Epithelial cell of prostate (primary cell): ENCODE data around the gene TSPAN12.
A peak's percentile ranks its signal among the peaks of the same experiment; 100 is the strongest.
"Not testable (repeated sequence)": the region's sequence is repeated elsewhere in the genome, so short reads cannot be mapped to it uniquely, and the experiment has no call there.

Experiments
- DNase-seq: peaks from one replicate; pipeline ENCODE4 v3.0.0-alpha.2; 2011; ENCODE audit warnings: low read depth, low spot score
- H3K27ac ChIP-seq: fragments of 450-650 bp; 2 replicates; pipeline ENCODE4 v1.5.1; 2017; ENCODE audit warnings: mild to moderate bottlenecking

The TSPAN12 gene

DNA sequence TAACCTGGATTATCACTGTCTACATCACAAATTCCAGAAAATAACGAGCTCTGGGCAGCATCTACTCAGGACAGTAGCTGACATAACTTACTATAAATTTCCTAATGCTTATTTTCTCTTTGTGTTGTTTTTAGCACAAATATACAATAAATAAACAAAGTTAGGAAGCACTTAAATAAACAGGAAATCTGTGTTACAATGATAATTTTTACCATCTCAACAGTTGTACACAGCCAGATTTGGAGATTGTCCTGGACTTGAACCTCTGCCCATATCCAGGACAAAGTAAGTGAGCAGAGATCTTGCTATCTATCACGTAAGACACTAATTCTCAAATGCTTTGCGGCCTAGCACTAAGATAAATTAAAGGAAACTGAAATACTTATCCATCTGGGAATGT, 48.7 kb downstream of the TSPAN12 start:
- H3K27ac ChIP-seq: no peak overlapping the region
- no peak for DNase-seq

DNA sequence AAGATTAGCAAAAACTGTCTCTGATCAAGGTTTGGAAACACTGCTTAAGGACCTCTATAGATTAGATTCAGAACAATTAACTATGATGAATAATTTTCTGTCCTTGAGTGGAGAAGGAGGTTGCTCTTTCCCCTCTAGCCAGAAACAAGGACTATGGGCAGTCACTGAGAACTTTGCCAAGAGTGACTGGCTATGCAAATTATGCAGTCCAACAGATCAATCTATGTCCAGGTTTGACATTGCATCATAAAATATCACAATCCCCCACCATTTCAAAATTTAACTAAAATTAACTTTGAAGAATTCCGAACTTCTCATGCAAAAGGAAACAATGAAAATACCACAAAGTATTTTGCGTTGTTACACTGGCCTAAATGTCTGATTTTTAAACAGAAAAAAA, 50.6 kb downstream of the TSPAN12 start:
- H3K27ac ChIP-seq: no peak overlapping the region
- no peak for DNase-seq

DNA sequence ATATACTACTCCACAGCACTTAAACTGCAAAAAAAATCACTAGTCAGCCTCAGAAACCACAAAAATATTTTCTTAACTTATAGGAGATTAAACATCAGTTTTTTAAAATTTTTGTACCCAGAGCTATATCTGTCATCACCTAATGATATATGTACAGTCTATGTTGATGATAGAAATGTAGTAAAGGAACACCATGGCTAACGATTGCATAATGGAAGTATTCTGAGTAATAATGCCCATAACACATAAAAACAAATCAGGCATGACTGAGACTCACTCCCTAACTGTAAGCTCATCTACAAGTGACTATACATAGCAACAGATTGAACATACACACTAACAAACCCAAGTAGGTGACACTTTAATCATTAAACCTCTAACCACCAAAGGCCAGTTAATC, 51.3 kb downstream of the TSPAN12 start:
- peak; percentile 24 for DNase-seq
- no peak overlapping the region for H3K27ac ChIP-seq

DNA sequence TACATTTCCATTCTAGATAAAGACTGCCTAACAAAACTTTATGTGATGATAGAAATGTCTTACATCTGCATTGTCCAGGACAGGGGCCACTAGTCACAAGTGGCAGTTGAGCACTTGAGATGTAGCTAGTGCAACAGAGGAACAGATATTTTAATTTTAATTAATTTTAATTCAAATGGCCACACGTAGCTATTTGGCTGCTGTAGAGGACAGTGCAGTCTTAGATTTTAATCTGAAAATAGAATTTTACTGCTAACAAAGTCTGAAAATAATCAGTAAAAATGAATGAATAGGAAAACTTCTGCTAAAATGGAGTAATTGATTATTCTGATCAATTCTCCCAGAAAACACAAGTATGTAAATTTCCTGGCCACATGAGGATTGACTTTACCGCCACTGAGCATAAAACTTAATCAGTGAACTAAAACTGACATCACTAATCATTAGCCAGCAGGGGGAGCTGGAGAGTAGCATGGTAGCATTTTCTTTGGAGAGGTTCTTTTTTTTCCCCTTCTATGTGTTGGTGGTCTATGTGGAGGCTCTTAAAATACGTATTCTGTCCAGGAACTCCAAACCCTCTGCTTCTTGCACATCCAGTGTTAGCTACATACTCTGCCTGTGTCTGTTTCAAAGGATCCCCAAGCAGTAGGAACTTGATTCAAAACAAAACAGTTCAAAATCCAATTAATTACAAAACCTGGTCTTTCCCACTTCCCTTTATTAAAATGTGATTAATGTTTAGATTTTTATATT, 52.1 kb downstream of the TSPAN12 start:
- no peak overlapping the region for H3K27ac ChIP-seq
- DNase-seq: no peak

DNA sequence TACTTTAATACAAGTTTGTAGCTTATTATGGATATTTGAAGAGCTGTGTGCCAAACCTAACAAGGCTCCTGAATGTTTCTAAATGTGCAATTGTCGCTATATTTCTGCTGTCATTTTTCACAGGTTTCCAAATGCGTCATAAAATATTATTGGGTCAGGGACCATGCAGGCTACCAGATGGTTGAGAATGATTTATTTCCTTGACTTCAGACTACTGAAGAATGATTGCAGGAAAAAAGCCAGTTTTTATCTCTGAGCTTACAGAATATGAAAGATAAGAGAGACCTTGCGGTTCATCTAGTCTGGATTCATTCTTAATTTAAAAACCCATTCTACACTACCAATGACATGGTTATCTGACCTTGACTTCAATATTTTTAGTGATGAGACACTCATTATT, 55.2 kb downstream of the TSPAN12 start:
- no peak overlapping the region for H3K27ac ChIP-seq
- DNase-seq: no peak

DNA sequence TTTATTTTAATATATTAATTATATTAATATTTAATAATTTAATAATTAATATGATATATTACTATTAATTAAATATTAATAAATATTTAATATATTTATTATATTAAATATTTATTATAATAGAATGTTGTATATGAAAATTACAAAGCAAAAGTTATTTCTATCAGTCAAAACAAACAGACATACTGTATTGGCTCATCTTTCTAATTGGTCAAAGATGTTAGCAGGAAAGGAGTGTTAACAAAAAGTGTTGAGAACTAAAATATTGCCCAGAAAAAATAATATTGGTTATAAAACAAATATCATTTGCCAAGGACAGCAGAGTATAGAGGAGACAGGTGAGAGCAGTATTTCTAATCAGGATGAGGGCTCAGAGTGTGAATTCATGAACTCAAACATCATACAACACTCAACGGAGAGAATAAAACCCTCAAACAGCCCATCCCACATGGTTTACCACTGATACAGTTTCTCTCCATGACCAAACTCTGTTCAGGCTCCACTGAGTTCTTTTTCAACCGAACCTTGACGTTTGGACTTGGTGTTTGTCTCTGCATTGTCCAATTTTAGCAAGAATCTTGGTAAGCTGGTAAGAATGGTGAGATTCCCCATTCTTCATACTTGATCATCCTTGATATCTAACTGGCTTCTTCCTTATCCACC, 58.0 kb downstream of the TSPAN12 start:
- no peak overlapping the region for H3K27ac ChIP-seq
- no peak for DNase-seq

DNA sequence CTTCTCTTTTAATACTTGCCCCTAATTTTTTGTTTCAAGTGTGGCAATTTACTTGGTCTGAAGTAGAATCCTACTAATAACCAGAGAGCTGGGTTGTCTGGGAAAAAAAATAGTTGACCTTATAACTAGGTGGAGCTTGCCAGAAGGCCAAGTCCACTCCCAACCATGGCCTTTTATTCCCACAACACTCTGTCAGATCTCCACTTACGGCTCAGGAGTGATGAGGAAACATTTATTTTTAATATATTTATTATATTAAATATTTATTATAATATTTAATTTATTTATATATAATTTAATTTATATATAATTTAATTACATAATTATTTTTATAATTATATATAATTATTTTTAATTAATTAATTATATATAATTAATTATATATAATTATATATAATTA, 58.8 kb downstream of the TSPAN12 start:
- no peak overlapping the region for H3K27ac ChIP-seq
- no peak for DNase-seq

DNA sequence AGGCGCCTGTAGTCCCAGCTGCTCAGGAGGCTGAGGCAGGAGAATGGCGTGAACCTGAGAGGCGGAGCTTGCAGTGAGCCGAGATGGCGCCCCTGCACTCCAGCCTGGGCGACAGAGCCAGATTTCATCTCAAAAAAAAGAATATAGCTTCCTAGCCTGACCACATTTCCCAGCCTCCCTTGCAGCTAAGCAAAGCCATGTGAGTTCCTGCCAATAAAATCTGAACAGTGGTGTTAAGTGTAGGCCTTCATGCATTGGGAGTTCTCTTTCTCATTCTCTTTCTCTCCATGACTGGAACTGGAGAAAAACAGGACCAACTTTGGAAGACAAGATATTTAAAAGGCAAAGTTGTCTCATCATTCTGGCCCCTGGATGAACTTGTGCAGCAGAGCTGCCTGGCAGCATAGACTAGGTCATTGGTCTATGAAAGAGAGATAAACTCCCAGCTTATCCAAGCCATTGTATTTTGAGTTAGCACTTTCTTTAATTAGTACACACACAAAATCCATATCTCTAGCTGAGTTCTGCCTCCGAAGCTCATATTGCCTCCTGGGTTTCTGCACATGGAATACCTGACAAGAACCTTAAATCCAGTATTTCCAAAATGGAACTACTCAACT, 60.8 kb downstream of the TSPAN12 start:
- DNase-seq: no peak
- H3K27ac ChIP-seq: no peak overlapping the region

DNA sequence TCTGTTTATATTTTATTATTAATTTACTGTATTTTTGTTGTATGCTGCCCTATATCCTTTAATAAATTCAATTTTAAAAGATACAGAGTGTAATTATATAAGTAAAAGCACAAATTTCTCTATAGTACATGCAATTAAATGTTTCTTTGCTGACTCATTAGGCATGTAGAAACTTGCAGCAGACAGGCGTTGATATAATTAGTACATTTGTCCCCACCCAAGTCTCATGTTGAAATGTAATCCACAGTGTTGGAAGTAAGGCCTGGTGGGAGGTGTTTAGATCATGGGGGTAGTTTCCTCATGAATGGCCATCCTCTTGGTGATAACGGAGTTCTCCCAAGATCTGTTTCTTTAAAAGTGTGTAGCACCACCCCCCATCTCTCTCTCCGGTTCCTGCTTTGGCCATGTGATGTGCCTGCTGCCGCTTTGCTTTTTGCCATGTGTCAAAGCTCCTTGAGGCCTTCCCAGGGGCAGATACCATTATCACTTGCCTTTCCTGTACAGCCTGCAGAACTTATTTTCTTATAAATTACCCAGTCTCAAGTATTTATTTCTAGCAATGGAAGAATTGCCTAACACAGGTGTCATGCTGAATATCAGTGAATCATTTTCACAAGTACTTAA, 63.7 kb downstream of the TSPAN12 start:
- no peak for DNase-seq
- H3K27ac ChIP-seq: peak overlapping the region; percentile 36

DNA sequence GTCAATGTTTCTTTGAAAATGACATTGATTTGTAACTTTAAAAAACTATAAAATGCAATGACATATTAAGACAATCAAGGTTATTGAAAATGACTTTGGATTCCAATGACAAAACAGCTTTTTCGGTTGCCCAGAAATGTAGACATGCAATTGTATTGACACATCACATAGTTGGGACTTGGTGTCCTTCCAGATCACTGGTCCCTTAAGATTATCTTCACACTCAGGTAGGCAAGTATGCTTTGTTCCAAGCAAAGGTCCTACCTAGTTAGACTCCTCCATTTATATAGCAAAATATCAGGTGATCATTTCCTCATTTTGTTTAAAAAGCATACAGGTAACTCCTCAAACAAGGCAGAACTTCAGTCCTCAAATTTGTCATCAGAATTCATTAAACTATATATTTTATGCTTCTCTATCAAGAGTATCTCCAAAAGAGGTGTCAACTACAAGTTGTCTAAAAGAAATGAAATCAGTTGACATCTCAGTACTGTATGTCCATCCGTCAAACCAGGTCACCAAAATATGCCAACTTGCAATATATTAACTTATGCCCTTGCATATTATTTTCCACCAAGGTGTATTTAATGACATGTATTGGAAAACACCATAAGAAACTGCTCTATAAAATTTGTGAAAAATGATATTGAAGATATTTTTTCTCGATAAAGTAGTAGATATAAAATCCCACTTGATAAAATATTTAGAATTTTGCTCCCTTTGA, 64.6 kb downstream of the TSPAN12 start:
- H3K27ac ChIP-seq: peak overlapping the region; percentile 36
- DNase-seq: no peak

DNA sequence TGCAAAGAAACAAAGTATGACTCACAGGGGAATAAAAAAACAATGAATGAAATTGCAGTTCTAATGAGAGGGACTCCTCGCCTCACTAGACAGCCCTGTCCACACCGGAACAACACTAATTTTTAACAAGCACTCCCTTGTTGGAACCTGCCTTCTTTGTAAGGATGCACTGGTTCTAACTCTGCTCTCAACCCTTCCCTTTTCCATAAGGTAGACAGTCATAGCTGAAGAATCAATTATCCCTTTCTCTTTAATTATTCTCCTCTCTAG, 65.1 kb downstream of the TSPAN12 start:
- no peak overlapping the region for H3K27ac ChIP-seq
- DNase-seq: no peak

DNA sequence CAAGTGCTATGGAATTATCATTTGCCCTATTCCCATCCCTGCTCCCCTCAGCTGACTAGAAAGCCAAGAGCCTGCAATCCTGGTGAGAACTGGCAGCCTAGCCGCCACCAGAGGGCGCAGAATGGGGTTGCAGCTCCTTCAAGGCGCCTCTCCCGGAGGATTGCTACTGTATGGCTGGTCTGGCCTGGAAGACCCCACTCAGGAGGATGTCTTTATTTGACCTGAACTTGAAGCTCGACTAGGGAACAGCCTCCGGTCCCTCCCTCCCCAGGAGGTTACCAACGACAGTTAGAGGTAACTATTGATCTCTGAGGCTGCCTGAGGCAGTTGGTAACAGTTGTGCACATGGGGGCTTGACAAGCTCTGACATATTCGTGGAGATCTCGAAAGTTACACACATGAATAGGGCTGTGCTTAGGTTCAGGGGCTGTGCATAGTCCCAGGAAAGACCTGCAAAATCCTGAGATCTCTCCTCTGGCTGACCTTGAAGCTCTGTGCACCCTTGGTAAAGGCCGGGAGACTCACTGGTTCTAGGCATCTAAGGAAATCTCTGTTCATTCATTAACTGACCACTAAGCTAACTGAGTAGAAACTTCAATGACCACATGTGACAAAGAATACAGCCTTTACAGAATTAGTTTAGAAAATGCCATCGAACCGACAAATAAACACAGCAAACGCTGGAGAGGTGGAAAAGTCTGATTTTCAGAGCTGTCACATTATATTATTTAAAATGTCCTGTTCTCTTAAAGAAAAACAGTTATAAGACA, 65.7 kb downstream of the TSPAN12 start:
- no peak overlapping the region for H3K27ac ChIP-seq
- no peak for DNase-seq

DNA sequence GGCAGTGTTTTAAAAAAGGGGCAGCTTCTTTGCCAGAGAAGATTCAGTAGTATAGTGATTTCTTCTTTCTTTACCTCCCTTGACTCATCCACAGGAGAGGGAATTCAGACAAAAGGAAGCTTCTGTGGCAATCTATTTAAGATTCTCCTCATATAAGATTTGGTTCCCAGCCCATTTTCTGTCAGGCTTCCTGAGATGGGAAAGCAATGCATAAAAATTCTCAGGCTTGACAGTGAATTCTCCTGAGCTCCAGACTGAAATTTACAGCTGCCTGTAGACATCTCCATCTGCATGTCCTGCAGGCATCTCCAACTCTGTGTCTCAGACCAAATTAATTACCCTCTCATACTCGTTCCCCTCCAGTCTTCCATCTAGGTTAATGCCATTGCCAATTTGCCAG, 72.8 kb downstream of the TSPAN12 start:
- no peak for DNase-seq
- H3K27ac ChIP-seq: no peak overlapping the region

DNA sequence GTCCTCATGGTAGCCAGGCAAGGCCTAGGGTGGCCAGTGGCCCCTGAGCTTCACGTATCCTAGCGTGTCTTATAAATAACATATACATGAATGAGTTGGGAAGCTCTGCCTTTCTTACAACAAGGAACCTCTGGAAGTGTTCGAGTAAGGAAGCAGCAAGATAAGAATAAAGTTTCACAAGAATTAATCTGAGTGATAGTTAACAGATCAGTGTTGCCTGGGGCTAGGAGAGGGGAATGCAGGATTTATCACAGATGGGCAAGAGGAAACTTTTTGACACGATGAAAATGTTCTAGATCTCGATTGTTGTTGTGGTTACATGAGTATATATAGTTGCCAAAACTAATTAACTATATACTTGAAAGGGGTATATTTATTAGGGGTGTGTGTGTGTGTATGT, 74.2 kb downstream of the TSPAN12 start:
- no peak overlapping the region for H3K27ac ChIP-seq
- DNase-seq: no peak

DNA sequence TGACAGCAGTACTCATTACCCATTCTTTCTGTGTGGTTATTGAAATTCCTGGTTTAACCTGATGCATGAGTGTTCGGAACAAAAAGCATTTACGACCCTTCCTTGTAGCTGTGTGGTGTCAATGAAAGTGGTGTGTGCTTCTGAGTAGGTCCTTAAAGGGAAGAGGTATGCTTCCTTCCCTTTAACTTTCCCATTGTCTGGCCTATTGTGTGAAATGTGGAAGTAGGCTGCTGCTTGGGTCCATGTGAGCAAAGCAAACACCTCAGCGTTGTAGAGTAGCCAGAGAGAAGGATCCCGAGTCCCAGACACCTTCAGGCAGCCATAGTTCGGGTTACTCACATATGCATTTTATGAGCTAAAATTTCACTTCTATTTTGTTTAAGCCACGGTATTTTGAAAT, 74.7 kb downstream of the TSPAN12 start:
- no peak for DNase-seq
- no peak overlapping the region for H3K27ac ChIP-seq

DNA sequence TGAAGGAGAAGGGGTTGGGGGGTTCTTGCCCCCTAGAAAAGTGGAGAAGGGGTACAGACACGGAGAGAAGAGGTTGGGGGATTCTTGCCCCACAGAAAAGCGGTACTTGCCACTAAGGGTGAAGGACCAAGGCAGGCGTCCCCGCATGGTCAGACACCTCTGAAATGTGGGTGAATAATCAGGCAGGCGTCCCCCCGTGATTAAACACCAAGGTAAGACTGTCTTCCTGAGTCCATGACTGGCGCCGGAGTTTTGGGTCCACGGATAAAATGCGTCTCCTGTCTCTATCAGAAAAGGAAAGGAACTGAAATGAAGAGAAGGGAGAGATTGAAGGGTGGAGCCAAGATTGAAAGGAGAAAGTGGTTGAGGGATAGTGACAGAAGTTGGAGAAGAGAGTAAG, 76.0 kb downstream of the TSPAN12 start:
- DNase-seq, H3K27ac ChIP-seq: not testable (repeated sequence)

DNA sequence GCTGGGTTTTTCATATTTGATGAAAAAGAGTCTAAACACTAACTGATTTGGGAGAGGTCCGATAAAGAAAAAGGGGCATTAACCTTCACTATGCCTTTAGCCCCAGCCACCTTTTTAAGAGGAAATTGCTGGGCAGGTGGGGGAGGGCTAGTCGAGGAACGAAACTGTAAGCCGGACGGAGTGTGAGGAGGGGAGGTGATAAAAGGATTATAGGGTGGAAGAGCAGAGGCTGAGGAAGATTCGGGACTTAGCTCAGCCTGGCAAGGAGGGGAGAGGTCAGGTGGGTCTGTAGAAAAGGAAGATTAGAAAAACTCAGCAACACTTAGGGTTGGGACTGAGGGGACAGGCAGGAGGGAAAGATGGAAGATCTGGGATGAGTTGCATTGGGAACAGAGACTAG, 77.0 kb downstream of the TSPAN12 start:
- DNase-seq: no peak
- no peak overlapping the region for H3K27ac ChIP-seq

DNA sequence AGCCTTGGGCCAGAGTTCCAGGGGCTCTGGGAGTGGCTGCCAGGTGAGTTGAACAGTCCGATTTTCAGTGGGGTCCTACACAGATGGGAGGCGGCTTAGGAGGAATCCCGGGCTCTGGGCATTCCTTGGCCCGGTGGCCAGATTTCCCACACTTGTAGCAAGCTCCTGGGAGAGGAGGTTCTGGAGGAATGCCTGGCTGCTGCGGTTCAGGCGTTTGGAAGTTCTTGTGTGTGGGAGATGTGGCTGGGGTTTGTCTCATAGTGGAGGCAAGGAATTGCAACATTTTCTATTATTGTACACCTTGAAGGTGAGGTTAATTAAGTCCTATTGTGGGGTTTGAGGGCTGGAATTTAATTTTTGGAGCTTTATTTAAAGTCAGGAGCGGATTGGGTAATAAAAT, 77.5 kb downstream of the TSPAN12 start:
- DNase-seq: not testable (repeated sequence)

DNA sequence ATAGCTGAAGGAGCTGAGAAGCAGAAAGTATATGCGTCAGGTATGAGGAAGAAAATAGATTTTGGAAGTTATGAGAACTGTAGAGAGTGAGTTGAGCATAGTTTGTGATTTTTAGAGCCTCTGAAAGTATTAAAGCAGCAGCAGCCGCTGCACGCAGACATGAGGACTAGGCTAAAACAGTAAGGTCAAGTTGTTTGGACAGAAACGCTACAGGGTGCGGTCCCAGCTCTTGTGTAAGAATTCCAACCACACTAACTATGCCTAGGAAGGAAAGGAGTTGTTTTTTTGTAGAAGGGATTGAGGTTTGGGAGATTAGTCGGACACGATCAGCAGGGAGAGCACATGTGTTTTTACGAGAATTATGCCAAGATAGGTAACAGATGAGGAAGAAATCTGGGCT, 78.9 kb downstream of the TSPAN12 start:
- not testable (repeated sequence) for H3K27ac ChIP-seq, DNase-seq

More for the DNA sequence above, 77.5 kb downstream of the TSPAN12 start:
- not testable (repeated sequence) for H3K27ac ChIP-seq

DNA sequence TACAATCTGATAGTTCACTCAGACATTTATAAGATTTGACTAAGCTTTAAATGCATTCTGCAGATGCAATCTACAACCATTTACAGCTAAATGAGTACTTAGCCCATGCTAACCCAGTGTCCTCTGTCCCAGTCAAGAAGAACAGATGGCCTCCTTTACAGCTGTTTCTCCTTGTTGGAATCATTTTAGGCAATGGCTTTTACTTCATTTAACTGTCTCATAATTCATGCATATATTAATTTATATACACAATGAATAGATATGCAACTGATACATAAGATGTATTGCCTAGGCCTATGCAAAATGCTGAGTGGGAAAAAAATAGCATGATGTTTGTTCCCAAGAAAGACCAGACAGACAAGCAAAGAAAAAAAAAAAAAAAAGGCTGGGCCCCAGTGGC, 82.2 kb downstream of the TSPAN12 start:
- H3K27ac ChIP-seq: no peak overlapping the region
- DNase-seq: no peak
